ENCODE data around the gene AGPAT2. TPM values are rescaled to one million over a fixed set of nuclear protein-coding genes. Genes with fewer than 3 reads are reported as not detected.

Gene AGPAT2
- total RNA-seq, 1 experiment from 2014 or later, result 77.9 TPM

GRCh38 chr9:136628268-136628667 is 59.0 kb downstream of the AGPAT2 start:
- no TSS peak for BruUV-seq (replicated peaks)
- Histone ChIP-seq H3K9me3 (ENCODE audit: control insufficient read depth, insufficient read depth, low read depth, low read length) (no peaks in the 10 kb centered on the region), H3K27ac (ENCODE audit: low read length) (no peak overlapping the region), H3K36me3 (ENCODE audit: control insufficient read depth, insufficient read depth, low read length) (no peaks in the 10 kb centered on the region), H3K4me3 (ENCODE audit: low read depth in 2 of 2, low read length in 2 of 2) (no peak overlapping the region), H3K4me1 (ENCODE audit: control insufficient read depth, insufficient read depth, low read length) (peaks cover 16% of the 10 kb centered on the region), H3K27me3 (ENCODE audit: control insufficient read depth, insufficient read depth, low read length) (no peaks in the 10 kb centered on the region)
- TF ChIP-seq REST (IDR thresholded peaks at IDR 0.05; ENCODE audit: insufficient read depth in 1 of 2, low read depth in 2 of 2, low read length in 1 of 2) (no peak), SIN3A (IDR thresholded peaks at IDR 0.05; ENCODE audit: borderline replicate concordance, insufficient read depth, low read depth, low read length) (no peak), POLR2AphosphoS5 (IDR thresholded peaks at IDR 0.05; ENCODE audit: low read depth, low read length) (no peak), CTCF (IDR thresholded peaks at IDR 0.05) (no peak), TCF7L2 (IDR thresholded peaks at IDR 0.05; ENCODE audit: low read depth, low read length) (no peak)
- POLR2A ChIA-PET, result no interaction called here
- in situ Hi-C loops (cut with HindIII; ENCODE audit: low pct_unique_long_range_greater_than_20kb, low sequenced_read_pairs), result no loop called here
- no peak for ATAC-seq
- intact Hi-C loops (cut with micrococcal nuclease; ENCODE audit: unreplicated experiment), result no loop called here
- CTCF ChIA-PET, result interaction anchor here (2.7 kb wide), 1 partner anchor 143 kb away, joined by 17 read pairs; no protein-coding TSS in a partner anchor
- no peak for DNase-seq (ENCODE audit: low read depth, low spot score)

GRCh38 chr9:136627703-136628102 is 59.6 kb downstream of the AGPAT2 start:
- Histone ChIP-seq H3K4me1 (ENCODE audit: control insufficient read depth, insufficient read depth, low read length) (peaks cover 16% of the 10 kb centered on the region), H3K27ac (ENCODE audit: low read length) (no peak overlapping the region), H3K9me3 (ENCODE audit: control insufficient read depth, insufficient read depth, low read depth, low read length) (no peaks in the 10 kb centered on the region), H3K27me3 (ENCODE audit: control insufficient read depth, insufficient read depth, low read length) (no peaks in the 10 kb centered on the region), H3K36me3 (ENCODE audit: control insufficient read depth, insufficient read depth, low read length) (no peaks in the 10 kb centered on the region), H3K4me3 (ENCODE audit: low read depth in 2 of 2, low read length in 2 of 2) (no peak overlapping the region)
- in situ Hi-C loops (cut with HindIII; ENCODE audit: low pct_unique_long_range_greater_than_20kb, low sequenced_read_pairs), result no loop called here
- CTCF ChIA-PET, result interaction anchor here (0.6 to 2.7 kb wide), 2 partner anchors 67 to 142 kb away, joined by 4 to 17 read pairs; no protein-coding TSS in a partner anchor
- intact Hi-C loops (cut with micrococcal nuclease; ENCODE audit: unreplicated experiment), result no loop called here
- POLR2A ChIA-PET, result no interaction called here
- no peak for ATAC-seq
- BruUV-seq (replicated peaks), result no TSS peak
- no peak for TF ChIP-seq CTCF (IDR thresholded peaks at IDR 0.05)
- TF ChIP-seq SIN3A (IDR thresholded peaks at IDR 0.05; ENCODE audit: borderline replicate concordance, insufficient read depth, low read depth, low read length), result no peak
- no peak for TF ChIP-seq TCF7L2 (IDR thresholded peaks at IDR 0.05; ENCODE audit: low read depth, low read length)
- no peak for TF ChIP-seq POLR2AphosphoS5 (IDR thresholded peaks at IDR 0.05; ENCODE audit: low read depth, low read length)
- TF ChIP-seq REST (IDR thresholded peaks at IDR 0.05; ENCODE audit: insufficient read depth in 1 of 2, low read depth in 2 of 2, low read length in 1 of 2), result no peak
- DNase-seq (ENCODE audit: low read depth, low spot score), result no peak
